Duodenal mucosa (tissue), 2 donors: ENCODE measurements around the gene CSF3R.

ENCODE experiments used
- H3K27ac ChIP-seq: one replicate; pipeline ENCODE4 v1.7.0; 2013; ENCODE audit warnings: low read depth, low read length
- H3K27me3 ChIP-seq, 2 donors: one replicate each; pipeline ENCODE4 v1.7.0; 2013; ENCODE audit warnings: low read length in 2 of 2, control low read depth in 1 of 2; ENCODE audit not compliant: insufficient read depth in 2 of 2, control insufficient read depth in 1 of 2
- H3K36me3 ChIP-seq, 2 donors: one replicate each; pipeline ENCODE4 v1.7.0; 2013; ENCODE audit warnings: low read length in 2 of 2, control low read depth in 1 of 2; ENCODE audit not compliant: insufficient read depth in 2 of 2, control insufficient read depth in 1 of 2
- H3K4me1 ChIP-seq, 2 donors: one replicate each; pipeline ENCODE4 v1.7.0; 2013; ENCODE audit warnings: low read length in 2 of 2, control low read depth in 1 of 2; ENCODE audit not compliant: insufficient read depth in 2 of 2, control insufficient read depth in 1 of 2
- H3K4me3 ChIP-seq, 2 donors: one replicate each; pipeline ENCODE4 v1.7.0; 2013; ENCODE audit warnings: low read length in 2 of 2, low read depth in 1 of 2
- H3K9ac ChIP-seq, 2 donors: one replicate each; pipeline ENCODE4 v1.7.0; 2013; ENCODE audit warnings: low read length in 2 of 2, low read depth in 1 of 2
- H3K9me3 ChIP-seq, 2 donors: one replicate each; pipeline ENCODE4 v1.7.0; 2013; ENCODE audit warnings: low read length in 2 of 2, control low read depth in 1 of 2; ENCODE audit not compliant: control insufficient read depth in 1 of 2

The CSF3R gene

DNA sequence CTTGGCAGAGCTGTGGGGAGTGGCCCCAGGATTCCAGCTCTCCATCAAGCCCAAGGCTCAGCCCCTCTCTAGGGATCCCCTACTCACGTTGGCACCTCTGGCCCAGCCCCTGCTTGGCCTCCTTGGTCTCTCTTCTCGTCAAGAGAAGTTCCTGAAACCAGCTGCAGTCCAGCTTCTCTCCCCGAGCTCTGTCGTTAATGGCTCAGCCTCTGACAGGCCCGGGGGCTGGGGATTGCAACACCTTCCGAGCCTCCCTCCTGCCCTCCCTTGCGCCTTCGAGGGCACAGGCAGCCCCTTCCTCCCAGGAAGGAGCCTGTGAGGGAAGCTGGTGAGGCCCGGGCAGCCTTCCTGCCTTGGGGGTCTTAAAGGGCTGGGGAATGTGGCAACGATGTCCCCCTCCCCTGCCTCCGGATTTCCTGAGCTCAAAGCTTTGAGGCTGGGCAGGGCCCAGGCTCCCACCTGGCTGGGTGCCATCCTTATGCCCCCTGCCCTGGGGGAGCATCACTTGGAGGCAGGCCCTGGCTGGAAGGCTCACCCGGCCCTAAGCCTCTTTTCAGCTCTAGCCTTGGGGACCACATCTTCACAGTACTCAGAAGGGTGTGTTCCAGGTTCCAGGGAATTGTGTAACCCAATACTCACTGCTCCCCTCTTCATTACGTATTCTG, at the start of gene CSF3R:
CSF3R (minus strand) TSS at position 190 of the 665 bp plus-strand sequence. CDS start 3,417 bp downstream, outside the sequence.
- H3K9ac ChIP-seq: no peak within 1 kb of the TSS
- peak within 1 kb of the TSS in 1 of 2 donors; percentile 3 for H3K4me3 ChIP-seq
- no peak within 1 kb of the TSS for H3K27ac ChIP-seq

GRCh38 chr1:36531833-36532232, 49.1 kb upstream of the CSF3R start:
- H3K9me3 ChIP-seq: no peaks in the 10 kb centered on the region
- H3K9ac ChIP-seq: no peak overlapping the region
- H3K36me3 ChIP-seq: no peaks in the 10 kb centered on the region
- no peaks in the 10 kb centered on the region for H3K27me3 ChIP-seq
- no peaks in the 10 kb centered on the region for H3K4me1 ChIP-seq
- H3K4me3 ChIP-seq: no peak overlapping the region
- H3K27ac ChIP-seq: no peak overlapping the region

More for the DNA sequence above, at the start of gene CSF3R:
- Histone ChIP-seq H3K27me3 (no peaks in the 10 kb centered on the region), H3K4me1 (peaks cover 4 to 11% of the 10 kb centered on the region in 2 donors), H3K36me3 (no peaks in the 10 kb centered on the region), H3K9me3 (no peaks in the 10 kb centered on the region)

DNA sequence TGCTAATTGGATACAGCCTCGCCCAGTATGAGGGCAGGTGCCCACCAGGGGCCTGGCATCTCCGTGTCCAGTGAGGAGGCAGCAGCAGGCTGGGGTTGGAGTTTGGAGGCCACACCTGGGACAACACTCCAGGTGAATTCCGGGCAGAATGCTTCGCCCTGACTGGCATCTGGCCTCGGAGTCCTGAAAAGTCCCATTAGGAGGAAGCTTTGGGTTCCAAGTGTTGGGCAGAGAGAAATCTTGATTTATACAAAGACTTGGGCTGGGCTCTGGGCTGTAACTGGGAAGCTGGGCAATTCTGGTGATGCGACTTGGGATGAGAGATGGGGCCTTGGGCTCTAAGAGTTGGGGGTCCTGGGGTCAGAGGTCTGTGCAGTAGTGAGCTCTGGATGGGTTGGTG, 48.1 kb upstream of the CSF3R start:
- Histone ChIP-seq H3K36me3 (no peaks in the 10 kb centered on the region), H3K9me3 (no peaks in the 10 kb centered on the region), H3K4me3 (no peak overlapping the region), H3K9ac (no peak overlapping the region), H3K27me3 (no peaks in the 10 kb centered on the region), H3K4me1 (no peaks in the 10 kb centered on the region), H3K27ac (no peak overlapping the region)

DNA sequence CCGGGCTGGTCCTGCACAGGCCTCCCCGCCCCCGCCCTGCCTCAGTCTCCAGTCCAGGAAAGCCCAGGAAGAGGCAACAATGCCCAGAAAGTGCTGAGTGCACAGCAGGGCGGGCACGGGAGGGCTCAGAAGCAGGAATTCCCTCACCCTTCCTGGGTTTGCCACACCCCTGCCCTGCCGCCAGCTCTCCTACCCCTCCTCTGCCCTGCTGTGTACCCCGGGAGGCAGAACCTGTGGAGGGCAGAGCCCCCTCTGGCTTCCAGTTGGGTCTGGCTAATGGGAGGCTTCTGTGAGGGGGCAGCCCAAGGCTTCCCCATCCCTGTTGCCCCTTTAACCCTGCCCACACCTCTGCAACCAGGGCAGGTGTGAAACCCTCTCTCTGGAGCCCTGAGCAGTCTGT, 47.5 kb upstream of the CSF3R start:
- H3K27ac ChIP-seq: no peak overlapping the region
- H3K4me3 ChIP-seq: no peak overlapping the region
- H3K9ac ChIP-seq: no peak overlapping the region
- no peaks in the 10 kb centered on the region for H3K4me1 ChIP-seq
- no peaks in the 10 kb centered on the region for H3K36me3 ChIP-seq
- no peaks in the 10 kb centered on the region for H3K27me3 ChIP-seq
- no peaks in the 10 kb centered on the region for H3K9me3 ChIP-seq

GRCh38 chr1:36529769-36530260, 47.1 kb upstream of the CSF3R start:
- no peaks in the 10 kb centered on the region for H3K36me3 ChIP-seq
- no peak overlapping the region for H3K9ac ChIP-seq
- no peaks in the 10 kb centered on the region for H3K27me3 ChIP-seq
- no peaks in the 10 kb centered on the region for H3K4me1 ChIP-seq
- no peak overlapping the region for H3K4me3 ChIP-seq
- H3K27ac ChIP-seq: no peak overlapping the region
- H3K9me3 ChIP-seq: no peaks in the 10 kb centered on the region

- Histone ChIP-seq H3K27ac (no peak overlapping the region), H3K4me1 (no peaks in the 10 kb centered on the region), H3K27me3 (no peaks in the 10 kb centered on the region), H3K36me3 (no peaks in the 10 kb centered on the region), H3K9ac (no peak overlapping the region), H3K4me3 (no peak overlapping the region), H3K9me3 (no peaks in the 10 kb centered on the region)
These were observed 45.9 kb upstream of the CSF3R start for GRCh38 chr1:36528361-36529349.

DNA sequence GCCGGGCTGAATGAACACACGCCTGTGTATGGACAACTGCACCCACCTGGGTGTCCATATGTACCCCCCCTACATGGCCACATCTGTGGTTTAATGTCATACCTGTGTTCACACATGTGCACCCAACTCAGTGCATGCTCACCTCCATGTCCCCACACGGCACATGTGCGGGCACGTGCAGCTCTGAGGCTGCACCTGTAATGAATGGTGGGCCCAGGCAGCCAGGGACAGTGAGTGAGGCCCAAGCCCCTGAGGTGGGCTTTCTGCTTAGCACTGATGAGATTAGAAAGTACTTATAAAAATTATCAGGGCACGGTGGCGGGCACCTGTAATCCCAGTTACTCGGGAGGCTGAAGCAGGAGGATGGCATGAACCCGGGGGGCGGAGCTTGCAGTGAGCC, 42.5 kb upstream of the CSF3R start:
- Histone ChIP-seq H3K9me3 (no peaks in the 10 kb centered on the region), H3K4me3 (no peak overlapping the region), H3K27me3 (no peaks in the 10 kb centered on the region), H3K4me1 (no peaks in the 10 kb centered on the region), H3K36me3 (no peaks in the 10 kb centered on the region), H3K9ac (no peak overlapping the region), H3K27ac (no peak overlapping the region)

DNA sequence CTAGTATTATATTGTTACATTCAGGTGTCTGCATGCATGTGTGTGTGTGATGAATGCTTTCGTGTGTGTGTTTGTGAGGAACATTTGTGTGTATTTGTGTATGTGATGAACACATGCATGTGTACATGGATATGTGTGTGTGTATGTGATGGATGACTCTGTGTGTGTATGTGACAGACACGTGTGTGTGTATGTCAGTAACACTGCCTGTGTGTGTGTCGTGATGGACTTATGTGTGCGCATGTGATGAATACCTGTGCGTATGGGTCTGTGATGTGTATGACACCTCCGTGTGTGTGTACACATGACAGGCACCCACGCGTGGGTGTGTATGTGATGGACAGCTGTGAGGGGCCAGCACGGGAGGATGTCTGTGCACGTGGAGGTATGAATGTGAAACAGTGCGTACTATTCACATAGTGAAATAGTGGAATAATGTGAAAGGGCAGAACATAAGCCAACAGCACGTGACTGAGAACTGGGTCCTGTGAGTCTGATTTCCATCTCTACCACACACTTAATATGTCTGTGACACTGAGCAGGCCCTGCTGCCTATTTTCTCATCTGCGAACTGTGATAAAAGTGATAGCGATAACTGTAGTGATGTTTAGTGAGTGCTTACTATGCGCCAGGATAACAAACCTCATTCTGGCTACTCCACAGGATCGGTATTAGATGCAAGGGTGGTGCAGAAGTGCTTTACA, 41.8 kb upstream of the CSF3R start:
- H3K27me3 ChIP-seq: no peaks in the 10 kb centered on the region
- no peak overlapping the region for H3K27ac ChIP-seq
- no peaks in the 10 kb centered on the region for H3K9me3 ChIP-seq
- no peaks in the 10 kb centered on the region for H3K36me3 ChIP-seq
- no peak overlapping the region for H3K9ac ChIP-seq
- no peaks in the 10 kb centered on the region for H3K4me1 ChIP-seq
- H3K4me3 ChIP-seq: no peak overlapping the region

GRCh38 chr1:36523850-36524249, 41.1 kb upstream of the CSF3R start:
- H3K27me3 ChIP-seq: no peaks in the 10 kb centered on the region
- no peak overlapping the region for H3K9ac ChIP-seq
- H3K27ac ChIP-seq: no peak overlapping the region
- H3K4me3 ChIP-seq: no peak overlapping the region
- H3K4me1 ChIP-seq: no peaks in the 10 kb centered on the region
- H3K9me3 ChIP-seq: no peaks in the 10 kb centered on the region
- no peaks in the 10 kb centered on the region for H3K36me3 ChIP-seq

- Histone ChIP-seq H3K9me3 (no peaks in the 10 kb centered on the region), H3K36me3 (no peaks in the 10 kb centered on the region), H3K27ac (no peak overlapping the region), H3K27me3 (no peaks in the 10 kb centered on the region), H3K4me1 (no peaks in the 10 kb centered on the region), H3K4me3 (no peak overlapping the region), H3K9ac (no peak overlapping the region)
These were observed 40.5 kb upstream of the CSF3R start for GRCh38 chr1:36523230-36523495.
